OCI-LY3 (cell line): Measurements from ENCODE around the gene NFATC3.

Experiments used
- H2AFZ ChIP-seq: fragments of 200-600, 300-600 bp; shearing (Covaris generic); 2 replicates; pipeline ENCODE4 v1.6.0; 2014; ENCODE audit warnings: antibody characterized with exemption, low read depth, low read length
- H3K27ac ChIP-seq: fragments of 200-600, 300-600 bp; sonication (generic); 2 replicates; pipeline ENCODE4 v1.5.1; 2014; ENCODE audit warnings: mild to moderate bottlenecking, low read length, moderate library complexity, mixed read lengths
- H3K27me3 ChIP-seq: fragments of 200-600, 300-600 bp; sonication (generic); 2 replicates; pipeline ENCODE4 v1.6.1; 2014; ENCODE audit warnings: low read depth, low read length, mixed read lengths
- H3K36me3 ChIP-seq: fragments of 200-600, 300-600 bp; sonication (generic); replicated peaks from 2 replicates; pipeline ENCODE3; 2014; ENCODE audit warnings: low read depth, low read length, mixed read lengths
- H3K4me1 ChIP-seq: fragments of 300-600, 200-600 bp; sonication (generic); 2 replicates; pipeline ENCODE4 v1.6.1; 2014; ENCODE audit warnings: low read length, mixed read lengths
- H3K4me2 ChIP-seq: fragments of 200-600, 300-600 bp; sonication (generic); 2 replicates; pipeline ENCODE4 v1.6.1; 2014; ENCODE audit warnings: low read length, mixed read lengths
- H3K4me3 ChIP-seq: fragments of 300-600, 200-600 bp; sonication (generic); 2 replicates; pipeline ENCODE4 v1.5.1; 2014; ENCODE audit warnings: antibody characterized with exemption, mild to moderate bottlenecking, low read length, moderate library complexity
- H3K79me2 ChIP-seq: fragments of 300-600, 200-600 bp; shearing (Covaris generic); 2 replicates; pipeline ENCODE4 v1.6.1; 2014; ENCODE audit warnings: mild to moderate bottlenecking, low read length, mixed read lengths
- H3K9ac ChIP-seq: fragments of 300-600, 200-600 bp; shearing (Covaris generic); 2 replicates; pipeline ENCODE4 v1.6.0; 2014; ENCODE audit warnings: mild to moderate bottlenecking, low read length, moderate library complexity
- H3K9me3 ChIP-seq: fragments of 200-600, 300-600 bp; shearing (Covaris generic); 2 replicates; pipeline ENCODE4 v1.6.1; 2014; ENCODE audit warnings: low read length, mixed read lengths; ENCODE audit not compliant: insufficient read depth
- H4K20me1 ChIP-seq: fragments of 200-600, 300-600 bp; sonication (generic); 2 replicates; pipeline ENCODE4 v1.6.1; 2016; ENCODE audit warnings: low read length, mixed read lengths; ENCODE audit not compliant: insufficient read depth
- CTCF ChIP-seq: fragments of 200-600, 300-600 bp; sonication (generic); IDR thresholded peaks from 2 replicates; pipeline ENCODE4 v1.5.1; 2014; ENCODE audit warnings: antibody characterized with exemption, low read length, low read depth
- EZH2phosphoT487 ChIP-seq: fragments of 200-600 bp; shearing (Covaris generic); IDR thresholded peaks from 2 replicates; pipeline ENCODE4 v1.6.1; 2018; ENCODE audit warnings: antibody characterized with exemption, mixed run types, low read depth

The NFATC3 gene

GRCh38 chr16:68144008-68144407 lies 58.8 kb downstream of the NFATC3 start:
- no peak overlapping the region for H2AFZ ChIP-seq
- no peak overlapping the region for H3K9ac ChIP-seq
- H4K20me1 ChIP-seq: 0 out of 2 replicates have a peak, but pooled peaks cover 6% of the 10 kb centered on the region
- no peaks in the 10 kb centered on the region for H3K36me3 ChIP-seq
- H3K27me3 ChIP-seq: no peaks in the 10 kb centered on the region
- H3K4me2 ChIP-seq: no peak overlapping the region
- no peak for TF ChIP-seq CTCF
- TF ChIP-seq EZH2phosphoT487: no peak
- no peaks in the 10 kb centered on the region for H3K9me3 ChIP-seq
- no peaks in the 10 kb centered on the region for H3K4me1 ChIP-seq
- H3K27ac ChIP-seq: no peak overlapping the region
- H3K79me2 ChIP-seq: peaks cover 17% of the 10 kb centered on the region
- H3K4me3 ChIP-seq: no peak overlapping the region

- Histone ChIP-seq H3K79me2 (peaks cover 6% of the 10 kb centered on the region), H3K4me1 (no peaks in the 10 kb centered on the region), H3K36me3 (no peaks in the 10 kb centered on the region), H3K9me3 (no peaks in the 10 kb centered on the region), H3K4me3 (no peak overlapping the region), H2AFZ (no peak overlapping the region), H3K27me3 (no peaks in the 10 kb centered on the region), H4K20me1 (0 out of 2 replicates have a peak, but pooled peaks cover 3% of the 10 kb centered on the region), H3K9ac (no peak overlapping the region), H3K4me2 (no peak overlapping the region), H3K27ac (no peak overlapping the region)
- TF ChIP-seq EZH2phosphoT487 (no peak), CTCF (no peak)
These were observed 61.4 kb downstream of the NFATC3 start for GRCh38 chr16:68146585-68146984.

GRCh38 chr16:68147444-68147843 lies 62.3 kb downstream of the NFATC3 start:
- Histone ChIP-seq H3K4me2 (no peak overlapping the region), H3K4me3 (no peak overlapping the region), H3K9me3 (no peaks in the 10 kb centered on the region), H3K79me2 (peaks cover 2% of the 10 kb centered on the region; the same call in 1 of the 2 replicates), H3K4me1 (no peaks in the 10 kb centered on the region), H2AFZ (no peak overlapping the region), H4K20me1 (0 out of 2 replicates have a peak, but pooled peaks cover 3% of the 10 kb centered on the region), H3K36me3 (no peaks in the 10 kb centered on the region), H3K27ac (no peak overlapping the region), H3K27me3 (no peaks in the 10 kb centered on the region), H3K9ac (no peak overlapping the region)
- TF ChIP-seq CTCF: no peak
- TF ChIP-seq EZH2phosphoT487: no peak

- no peak for TF ChIP-seq EZH2phosphoT487
- no peak for TF ChIP-seq CTCF
- Histone ChIP-seq H3K4me1 (no peaks in the 10 kb centered on the region), H3K9me3 (no peaks in the 10 kb centered on the region), H3K9ac (no peak overlapping the region), H3K79me2 (no peaks in the 10 kb centered on the region), H3K27ac (no peak overlapping the region), H2AFZ (no peak overlapping the region), H3K27me3 (no peaks in the 10 kb centered on the region), H3K4me3 (no peak overlapping the region), H3K36me3 (no peaks in the 10 kb centered on the region), H3K4me2 (no peak overlapping the region), H4K20me1 (0 out of 2 replicates have a peak, but pooled peaks cover 3% of the 10 kb centered on the region)
These were observed 64.4 kb downstream of the NFATC3 start for GRCh38 chr16:68149596-68149995.
